Prostate gland (tissue), 2 donors: Measurements from ENCODE around the gene SCLY.

ENCODE experiments used
- CTCF ChIP-seq, 4 experiments: fragments of 200-600 bp in 2 of 4; fragments of 450-650 bp in 2 of 4; sonication (generic) in 2 of 4; IDR thresholded peaks; 1 replicate in 3 of 4; 2 replicates in 1 of 4; pipeline ENCODE4 v1.5.1; 2016 to 2019; ENCODE audit warnings: antibody characterized with exemption in 4 of 4, mild to moderate bottlenecking in 2 of 4, moderate library complexity in 2 of 4
- POLR2A ChIP-seq: fragments of 450-650 bp; IDR thresholded peaks from one replicate; pipeline ENCODE4 v1.6.1; 2016; ENCODE audit warnings: antibody characterized with exemption, mild to moderate bottlenecking
- POLR2AphosphoS5 ChIP-seq: sonication (generic); formaldehyde crosslinking; IDR thresholded peaks from one replicate; pipeline ENCODE4 v1.6.1; 2017; ENCODE audit warnings: antibody characterized with exemption

GRCh38 chr2:238113611-238114010 is 52.8 kb downstream of the SCLY start:
- no peak for TF ChIP-seq POLR2A
- TF ChIP-seq CTCF (IDR thresholded peaks at IDR 0.05): no peak
- TF ChIP-seq POLR2AphosphoS5: no peak
